Right kidney (tissue), 1 donor: ENCODE data around the gene ZIC5.
A peak's percentile ranks its signal among the peaks of the same experiment; 100 is the strongest.

Source experiments
- DNase-seq: peaks from one replicate; pipeline ENCODE4 v3.0.0-alpha.2; 2016

Gene ZIC5

DNA sequence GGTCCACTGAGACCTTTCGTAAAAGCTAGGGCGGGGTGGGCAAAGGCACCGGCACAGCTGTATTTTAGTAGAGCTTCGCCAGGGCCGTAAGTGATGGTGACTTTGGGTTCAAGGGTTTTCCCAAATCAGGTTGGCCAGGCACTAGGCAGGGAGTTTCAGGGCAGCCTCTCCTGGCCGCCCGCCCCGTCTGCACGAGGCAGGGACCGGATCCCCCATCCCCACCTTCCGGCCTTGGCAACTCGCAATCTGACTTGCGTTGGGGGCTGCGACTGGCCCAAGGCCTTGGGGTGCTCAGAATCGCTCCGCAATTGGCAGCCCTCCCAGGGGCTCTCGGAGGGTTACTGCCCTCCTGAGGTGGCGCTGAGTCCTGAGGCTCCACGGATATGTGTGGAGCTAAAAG lies 4.1 kb upstream of the ZIC5 start:
- peak; percentile 26 for DNase-seq

DNA sequence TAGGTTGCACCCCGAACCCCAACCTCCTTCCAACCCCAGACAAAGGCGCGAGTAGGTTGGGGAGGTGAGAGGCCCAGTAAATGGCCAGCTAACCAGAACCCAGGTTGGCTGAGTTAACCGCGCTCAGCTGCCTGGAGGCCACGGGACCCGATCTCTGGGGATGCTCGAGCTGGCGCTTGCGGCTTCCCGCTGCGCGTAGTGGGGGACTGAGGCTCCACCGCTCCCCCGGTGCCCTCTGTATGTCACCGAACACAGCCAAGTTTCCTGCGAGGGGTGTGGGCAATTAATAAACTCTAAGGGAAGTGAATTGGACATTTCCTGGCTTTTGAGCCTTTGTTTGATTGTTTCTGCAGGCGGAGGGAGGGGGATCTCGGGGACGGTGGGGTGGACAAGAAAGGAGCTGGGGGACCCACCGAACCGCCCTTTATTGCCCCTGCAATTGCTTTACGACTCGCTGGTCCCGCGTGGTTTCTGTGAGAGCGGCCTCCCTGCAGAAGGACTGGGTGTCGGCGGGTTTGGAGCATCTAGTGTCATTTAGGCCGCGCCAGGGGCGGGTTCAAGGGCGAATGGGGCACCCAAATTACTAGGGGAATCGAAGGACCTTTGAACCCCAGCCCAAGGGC lies 3.5 kb upstream of the ZIC5 start:
- DNase-seq, result peak; percentile 57

DNA sequence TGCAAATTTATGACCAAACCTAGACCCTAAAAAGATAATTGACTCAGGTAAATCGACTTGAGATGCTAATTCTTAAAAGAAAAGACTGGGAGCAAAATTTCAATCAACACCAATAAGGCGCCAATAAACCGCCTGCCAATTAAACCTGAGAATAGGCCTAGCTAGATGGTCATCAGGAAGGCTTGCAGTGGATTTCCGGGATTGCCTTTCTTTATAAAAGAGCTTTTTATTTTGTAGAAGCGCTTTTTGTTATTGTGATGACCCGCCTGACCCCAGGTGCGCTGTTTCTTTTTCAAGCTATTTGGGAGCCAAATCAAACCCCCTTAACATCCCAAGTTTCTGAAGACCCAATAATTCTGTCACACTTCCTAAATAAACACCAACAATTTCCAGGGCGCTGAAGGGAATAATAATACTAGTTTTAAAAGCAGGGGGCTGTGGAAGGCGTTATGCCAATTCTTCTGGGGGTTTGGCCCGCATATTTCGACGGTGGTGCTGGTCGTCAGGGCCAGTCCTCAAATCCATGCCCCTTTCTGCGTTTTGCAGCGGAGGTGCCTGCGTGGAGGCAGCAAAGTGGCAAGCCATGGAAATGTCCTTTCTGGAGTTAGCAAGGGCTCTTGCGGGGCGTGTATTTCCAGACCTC lies 2.9 kb upstream of the ZIC5 start:
- no peak for DNase-seq

DNA sequence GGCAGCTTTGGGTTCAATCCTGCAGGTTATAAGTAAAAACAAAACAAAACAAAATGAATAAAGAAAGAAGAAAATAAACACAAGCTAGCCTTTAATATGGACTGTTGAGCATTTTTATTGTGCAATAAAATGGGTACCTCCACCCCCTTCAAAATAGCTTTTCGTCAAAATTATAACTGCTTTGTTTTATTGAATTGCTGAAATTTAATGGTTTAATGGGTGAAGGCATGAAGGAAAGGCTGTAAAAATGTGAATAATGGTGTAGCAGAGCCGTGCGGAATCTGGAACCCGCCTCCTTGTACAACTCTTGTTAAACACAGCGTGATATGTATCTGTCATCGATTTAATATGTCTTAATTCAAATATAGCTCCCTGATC lies 2.2 kb upstream of the ZIC5 start:
- DNase-seq, result peak; percentile 42

DNA sequence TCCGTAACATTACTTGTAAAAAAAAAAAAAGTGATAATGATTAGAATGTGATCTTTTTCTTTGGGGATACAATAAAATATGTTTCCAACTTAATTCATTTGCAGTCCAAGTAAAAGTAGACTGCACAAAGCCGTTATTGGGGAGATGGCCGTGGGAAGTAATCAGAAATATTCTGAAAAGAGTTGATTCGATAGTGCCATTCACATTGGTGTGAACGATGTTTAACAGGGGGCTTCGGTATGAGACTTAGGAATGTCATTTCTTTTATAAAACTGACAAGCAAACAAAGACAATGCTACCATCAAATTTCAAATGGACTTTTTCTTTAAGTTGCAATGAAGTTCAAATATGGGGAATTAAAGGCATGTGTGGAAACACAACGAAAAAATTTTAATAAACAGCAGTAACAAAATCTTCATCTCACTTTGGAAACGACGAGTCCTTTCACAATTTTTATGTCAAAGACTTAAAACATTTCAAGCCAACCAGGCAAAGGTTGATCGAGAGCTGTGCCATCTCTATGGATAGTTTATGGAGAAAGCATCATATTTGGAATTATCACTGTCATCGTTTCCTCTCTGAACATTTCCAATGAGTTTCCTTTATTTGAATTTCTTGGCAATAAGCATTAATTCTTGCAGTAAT lies 1.7 kb upstream of the ZIC5 start:
- DNase-seq, result peak; percentile 55

DNA sequence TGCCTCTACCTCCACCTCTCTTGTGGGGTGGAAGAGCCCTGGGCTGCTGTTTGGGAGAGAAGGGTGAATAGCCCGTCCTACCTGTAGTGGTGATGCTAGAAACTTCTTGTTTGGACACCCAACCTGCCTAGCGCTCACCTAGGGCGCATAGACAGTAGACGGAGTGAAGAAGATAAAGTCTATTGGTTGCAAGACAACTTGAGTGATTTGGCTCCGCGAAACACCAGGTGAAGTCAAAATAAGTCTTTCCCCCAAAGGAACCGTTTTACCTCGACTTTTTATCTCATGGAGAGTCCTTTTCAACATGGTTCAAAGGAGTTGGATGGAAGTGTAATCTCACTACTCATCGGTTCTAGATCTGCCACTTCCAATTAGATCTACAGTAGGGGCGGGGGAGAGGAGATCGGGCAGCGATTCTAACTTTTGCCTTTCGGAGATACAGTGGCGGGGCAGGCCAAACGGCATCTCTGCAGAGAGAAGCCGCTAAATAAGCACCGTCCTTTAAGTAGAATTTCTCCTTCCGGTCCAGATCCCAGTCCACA lies 694 bp upstream of the ZIC5 start:
- peak; percentile 63 for DNase-seq

DNA sequence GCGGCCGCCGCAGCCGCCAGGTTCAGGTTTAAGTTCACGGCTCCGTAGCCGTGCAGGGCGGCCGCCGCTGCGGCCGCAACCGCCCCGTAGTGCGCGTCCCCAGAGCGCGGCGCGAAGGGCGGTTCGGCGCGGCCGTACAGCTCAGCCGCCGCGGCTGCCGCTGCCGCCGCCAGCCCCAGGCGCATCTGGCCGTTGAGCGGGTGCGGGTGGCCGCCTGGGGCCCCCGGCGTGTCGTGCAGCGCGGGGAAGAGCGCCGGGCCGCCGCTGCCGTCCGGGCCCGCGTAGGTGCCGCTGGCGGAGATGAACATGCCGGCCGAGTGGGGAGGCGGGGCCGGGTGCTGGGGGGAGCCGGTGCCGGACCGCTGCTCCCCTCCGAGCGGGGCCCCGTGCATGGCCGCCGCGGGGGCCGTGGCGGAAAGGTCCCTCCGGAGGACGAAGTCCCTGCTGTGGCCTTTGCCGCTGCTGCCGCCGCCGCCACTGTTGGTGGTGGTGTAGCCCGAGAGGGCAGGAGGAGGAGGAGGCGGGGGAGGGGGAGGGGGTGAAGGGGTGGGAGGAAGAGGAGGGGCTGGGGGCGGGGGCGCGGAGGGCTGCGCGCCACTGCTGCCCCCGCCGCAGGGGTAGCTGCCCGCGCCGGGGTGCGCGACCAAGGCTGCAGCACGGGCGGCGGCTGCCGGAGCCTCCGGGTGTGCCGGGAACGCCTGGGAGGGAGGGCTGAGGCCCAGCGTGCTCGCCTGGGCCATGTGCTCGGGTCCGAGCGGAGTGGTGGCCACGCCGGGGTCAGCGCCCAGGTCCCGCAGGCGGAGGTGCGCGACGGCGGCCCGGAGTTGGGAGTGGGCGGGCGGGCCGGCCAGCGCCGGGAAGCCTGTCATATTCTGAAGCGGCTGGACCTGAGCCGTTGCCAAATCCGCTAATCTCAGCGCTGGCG lies 654 bp downstream of the ZIC5 start:
- peak; percentile 74 for DNase-seq

DNA sequence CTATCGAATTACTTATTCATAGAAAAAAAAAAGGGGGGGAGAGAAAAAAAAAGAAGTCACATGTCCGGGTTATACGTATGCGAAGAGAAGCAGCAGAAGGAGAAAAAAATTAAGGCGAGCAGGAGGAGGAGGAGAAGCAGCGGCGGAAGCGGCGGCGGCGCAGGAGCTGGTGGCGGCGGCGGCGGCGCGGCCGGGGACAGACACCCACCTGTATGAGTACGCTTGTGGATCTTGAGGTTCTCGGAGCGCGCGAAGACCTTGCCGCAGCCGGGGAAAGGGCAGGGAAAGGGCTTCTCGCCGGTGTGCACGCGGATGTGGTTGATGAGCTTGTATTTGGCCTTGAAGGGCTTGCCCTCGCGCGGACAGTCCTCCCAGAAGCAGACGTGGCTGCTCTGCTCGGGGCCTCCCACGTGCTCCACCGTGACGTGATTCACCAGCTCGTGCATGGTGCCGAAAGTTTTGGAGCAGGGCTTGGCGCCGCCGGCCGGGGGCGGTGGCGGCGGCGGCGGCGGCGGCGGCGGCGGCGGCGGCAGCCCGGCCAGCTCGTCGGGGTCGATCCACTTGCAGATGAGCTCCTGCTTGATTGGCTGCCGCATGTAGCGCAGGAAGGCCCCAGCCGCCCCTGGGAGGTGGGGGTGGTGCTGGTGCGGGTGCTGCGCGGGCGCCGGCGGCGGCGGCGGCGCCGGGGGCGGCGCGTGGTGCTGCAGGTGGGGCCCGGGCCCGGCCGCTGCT lies 1.5 kb downstream of the ZIC5 start:
- DNase-seq, result peak; percentile 82

DNA sequence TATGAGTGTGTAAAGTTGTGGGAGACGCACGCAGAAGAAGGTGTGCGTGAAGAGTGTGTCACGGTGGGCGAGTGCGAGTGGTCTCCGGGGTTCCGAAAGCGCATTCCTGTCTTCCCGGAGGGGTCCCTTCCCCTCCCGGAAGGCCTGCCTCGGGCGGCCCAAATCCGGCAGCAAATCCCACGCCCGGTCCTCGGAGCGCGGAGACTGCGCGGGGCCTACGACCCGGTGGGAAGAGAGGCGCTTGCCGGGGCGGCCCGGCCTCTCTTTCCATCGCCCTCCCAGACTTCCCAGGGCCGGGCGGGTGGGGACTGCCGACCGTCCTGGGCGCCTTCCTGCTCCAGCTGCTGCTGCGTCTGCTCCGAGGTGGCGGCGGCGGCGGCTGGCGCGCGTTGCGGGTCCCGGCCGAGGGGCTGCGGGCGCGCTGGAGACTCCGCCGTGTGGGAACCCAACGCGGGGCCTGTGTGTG lies 2.1 kb downstream of the ZIC5 start:
- no peak for DNase-seq

DNA sequence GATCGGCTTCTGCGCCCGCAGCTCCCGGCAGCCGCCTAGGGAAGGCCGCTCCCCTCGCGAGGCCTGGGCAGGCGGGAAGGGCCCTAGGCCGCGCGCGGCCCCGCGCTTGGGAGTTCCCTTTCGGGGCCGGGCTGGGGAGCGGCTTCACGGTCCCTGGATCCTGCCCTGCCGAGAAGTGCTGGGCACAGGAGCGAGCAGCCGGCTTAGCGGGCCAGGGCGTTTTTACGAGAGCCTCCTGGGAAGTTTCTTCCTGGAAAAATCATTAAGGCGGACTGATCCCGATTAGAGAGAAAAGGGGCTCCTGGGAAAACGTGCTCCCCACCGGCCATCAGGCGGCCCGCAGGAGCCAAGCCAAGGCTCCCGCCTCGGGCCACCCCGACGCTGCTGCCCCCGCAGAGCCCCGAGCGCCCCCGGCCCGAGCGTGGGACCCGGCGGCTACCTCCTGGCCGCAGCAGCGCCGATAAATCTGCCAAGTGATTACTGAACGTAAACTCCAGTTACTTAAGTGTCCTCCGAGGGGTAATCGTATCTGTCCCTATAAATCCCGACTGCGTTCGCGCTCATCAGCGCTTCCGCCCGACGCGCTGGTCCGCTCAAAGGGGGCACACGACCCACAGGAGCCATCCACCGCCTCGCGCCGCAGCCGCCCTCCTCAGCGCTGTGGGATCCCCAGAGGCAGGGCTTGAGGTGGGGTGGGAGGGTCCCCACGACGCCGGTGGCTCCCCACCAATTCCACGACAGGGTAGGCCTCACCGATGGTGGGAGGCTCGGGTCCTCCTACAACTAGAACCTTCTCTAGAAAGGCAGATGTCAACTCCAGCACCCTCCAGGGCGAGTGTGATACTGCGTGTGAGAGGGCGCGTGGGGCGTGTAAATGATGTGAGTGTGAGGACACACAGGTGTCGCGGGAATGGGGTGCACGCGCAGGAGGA lies 2.8 kb downstream of the ZIC5 start:
- DNase-seq, result peak; percentile 75

DNA sequence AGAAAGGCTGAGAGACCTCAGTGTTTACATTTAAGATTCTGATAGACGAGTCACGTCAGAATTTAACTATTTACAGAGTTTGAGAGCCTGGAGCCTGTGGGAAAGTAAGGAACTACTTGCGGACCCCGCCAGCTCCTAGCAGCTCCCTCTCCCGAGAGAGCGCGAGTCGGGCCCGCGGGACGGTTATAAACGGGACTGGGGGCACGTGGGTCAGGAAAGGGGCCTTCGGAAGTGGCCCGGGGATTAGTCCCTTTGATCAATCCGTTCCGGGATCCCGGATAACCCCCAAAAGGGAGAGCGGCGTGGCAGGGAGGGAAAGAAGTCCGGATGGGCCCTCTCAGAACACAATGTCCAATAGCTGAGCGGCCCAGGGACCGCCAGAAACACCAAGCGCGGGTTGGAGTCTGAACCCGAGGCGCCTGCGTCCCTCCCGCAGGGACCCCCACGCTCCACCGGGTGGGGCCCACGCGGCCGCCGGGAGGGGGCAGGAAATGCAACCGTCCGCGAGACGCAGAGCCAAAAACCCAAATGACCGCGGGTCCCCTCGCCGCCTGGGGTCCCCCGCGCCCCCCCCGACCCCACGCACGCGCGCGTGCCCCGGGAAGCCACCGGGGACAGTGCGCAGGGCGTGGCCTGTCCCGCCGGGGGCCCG lies 3.6 kb downstream of the ZIC5 start:
- DNase-seq, result peak; percentile 69

DNA sequence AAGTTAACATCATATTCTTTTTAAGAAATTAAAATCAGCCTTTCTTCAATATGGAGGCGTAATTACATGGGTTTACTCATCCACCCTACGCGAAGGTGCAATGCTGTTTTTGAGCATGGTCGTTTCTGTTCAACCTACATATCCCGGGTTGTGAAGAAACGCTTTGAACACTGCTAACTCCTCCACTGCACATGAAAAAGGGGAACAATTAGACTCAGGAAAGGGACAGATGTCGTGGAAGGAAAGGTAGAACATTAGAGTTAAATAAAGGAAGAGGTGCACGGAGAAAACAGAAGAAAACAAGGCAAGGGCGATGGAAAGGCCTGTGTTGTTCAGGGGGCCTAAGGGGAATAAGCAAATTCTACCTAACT lies 4.1 kb downstream of the ZIC5 start:
- no peak for DNase-seq

DNA sequence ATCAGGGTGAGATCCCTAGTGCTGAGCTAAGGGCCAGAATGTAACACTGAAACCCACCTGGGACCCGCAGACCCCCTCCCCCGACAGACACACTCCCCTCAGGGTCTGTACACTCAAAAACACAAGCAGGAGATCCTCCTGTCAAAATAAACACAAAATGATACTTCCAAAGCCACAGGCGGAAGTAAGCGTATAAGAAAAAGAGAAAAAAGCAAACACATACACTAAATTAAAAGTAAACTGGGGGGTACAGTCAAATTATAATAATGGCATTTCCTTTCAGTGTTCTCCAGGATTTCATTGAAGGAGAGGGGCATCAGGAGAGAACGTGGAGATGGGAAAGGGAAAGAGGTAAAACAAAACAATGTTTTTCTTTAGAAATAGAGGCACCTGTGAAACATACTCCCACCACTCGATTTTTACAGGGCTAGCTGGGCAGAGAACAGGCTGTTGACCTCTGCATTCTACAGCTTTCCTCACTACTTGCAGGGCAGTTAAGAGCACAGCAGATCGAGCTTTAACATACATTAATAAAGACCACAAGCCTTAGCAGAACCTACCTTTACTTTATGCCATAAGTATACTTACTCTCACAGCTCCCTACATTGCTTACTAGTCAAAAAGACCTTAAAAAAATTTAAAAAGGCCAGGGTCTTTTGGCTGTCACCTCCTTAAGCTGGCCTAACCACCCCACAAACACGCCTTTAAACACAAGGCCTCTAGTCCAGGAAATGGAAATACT lies 5.3 kb downstream of the ZIC5 start:
- peak; percentile 13 for DNase-seq

DNA sequence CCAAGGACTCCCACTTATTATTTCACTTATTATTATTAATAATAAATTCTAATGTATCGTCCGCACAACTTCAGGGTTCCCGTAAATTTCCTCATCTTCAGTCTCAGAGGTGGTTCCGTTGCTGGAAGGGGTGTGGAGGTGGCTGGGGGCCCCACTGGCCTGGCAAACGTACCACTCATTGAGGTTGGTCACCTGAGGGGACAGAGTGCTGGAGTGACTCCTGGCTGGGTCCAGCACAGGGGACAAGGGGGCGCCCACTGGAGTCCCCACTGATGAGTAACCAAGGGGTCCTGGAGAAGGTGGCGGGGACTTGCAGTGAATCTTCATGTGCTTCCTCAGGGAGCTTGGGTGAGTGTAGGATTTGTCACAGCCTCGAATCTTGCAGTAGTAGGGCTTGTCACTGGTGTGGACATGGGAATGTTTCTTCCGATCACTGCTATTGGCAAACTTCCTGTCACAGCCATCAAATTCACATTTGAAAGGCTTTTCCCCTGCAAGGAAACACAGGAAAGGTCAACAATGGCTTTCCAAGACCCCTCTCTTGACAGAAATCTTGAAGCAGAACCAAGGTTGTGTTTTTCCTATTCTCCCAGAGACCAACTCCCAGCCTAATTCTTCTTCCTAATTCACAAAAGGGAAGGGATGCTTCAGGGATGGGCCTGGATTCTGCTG lies 6.1 kb downstream of the ZIC5 start:
- DNase-seq, result no peak

DNA sequence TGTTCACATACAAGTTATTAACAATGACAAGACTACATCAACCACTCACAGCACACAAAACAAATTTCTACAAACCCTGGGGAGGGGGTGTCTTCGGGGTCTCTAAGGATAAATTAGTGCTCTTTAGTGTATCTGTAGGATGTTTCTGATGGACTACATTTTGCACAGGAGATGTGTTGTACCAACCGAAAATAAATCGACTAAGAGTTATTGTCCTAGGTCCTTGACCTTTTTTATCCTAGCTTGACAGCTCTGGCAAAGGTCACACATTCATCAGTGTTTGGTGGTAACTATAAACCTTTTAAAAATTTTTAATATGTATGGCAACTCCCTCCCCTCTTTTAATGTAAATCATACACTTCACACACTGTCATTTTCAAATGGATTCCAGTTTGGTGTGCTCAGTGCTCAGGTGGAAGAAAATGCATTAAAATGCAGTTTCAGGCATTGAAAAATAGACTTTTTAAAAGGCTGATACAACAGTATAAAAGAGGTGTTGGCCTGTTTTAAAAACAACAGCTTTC lies 7.7 kb downstream of the ZIC5 start:
- DNase-seq, result no peak

DNA sequence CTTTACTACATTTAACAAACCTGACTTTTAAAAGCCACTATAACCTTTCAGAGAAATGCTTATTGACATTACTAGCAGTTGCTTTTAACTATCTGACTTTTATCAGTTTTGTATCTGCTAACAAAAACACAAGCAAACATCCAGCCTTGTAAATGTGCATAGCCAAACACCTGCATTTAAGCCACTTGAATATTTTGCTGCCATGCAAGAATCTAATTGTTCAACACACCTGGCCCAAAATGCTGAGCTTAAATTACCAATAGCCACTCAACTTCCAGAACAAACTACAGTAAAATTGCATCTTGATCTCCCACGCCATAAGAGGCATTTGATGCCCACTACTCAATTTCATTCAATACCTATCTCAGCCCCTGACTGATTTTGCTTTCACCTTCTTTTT lies 9.3 kb downstream of the ZIC5 start:
- no peak for DNase-seq

DNA sequence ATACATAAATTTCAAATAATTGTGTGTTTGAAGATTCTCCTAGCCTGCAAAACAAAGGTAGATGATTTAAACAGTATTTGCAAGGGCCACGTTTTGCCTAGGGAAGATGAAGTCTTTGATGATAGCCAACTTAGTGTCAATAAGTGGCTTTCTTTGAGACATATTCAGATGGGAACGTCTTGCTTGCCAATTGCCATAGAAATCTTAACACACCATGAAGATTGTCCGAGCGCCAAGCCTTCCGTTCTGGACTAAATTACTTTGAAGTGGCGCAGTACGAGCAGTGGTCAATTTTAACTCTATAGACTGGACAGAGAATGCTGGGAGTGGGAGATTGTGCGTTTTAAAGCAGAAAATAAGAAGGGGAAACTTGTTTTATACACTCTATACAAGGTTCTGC lies 9.9 kb downstream of the ZIC5 start:
- DNase-seq, result no peak

DNA sequence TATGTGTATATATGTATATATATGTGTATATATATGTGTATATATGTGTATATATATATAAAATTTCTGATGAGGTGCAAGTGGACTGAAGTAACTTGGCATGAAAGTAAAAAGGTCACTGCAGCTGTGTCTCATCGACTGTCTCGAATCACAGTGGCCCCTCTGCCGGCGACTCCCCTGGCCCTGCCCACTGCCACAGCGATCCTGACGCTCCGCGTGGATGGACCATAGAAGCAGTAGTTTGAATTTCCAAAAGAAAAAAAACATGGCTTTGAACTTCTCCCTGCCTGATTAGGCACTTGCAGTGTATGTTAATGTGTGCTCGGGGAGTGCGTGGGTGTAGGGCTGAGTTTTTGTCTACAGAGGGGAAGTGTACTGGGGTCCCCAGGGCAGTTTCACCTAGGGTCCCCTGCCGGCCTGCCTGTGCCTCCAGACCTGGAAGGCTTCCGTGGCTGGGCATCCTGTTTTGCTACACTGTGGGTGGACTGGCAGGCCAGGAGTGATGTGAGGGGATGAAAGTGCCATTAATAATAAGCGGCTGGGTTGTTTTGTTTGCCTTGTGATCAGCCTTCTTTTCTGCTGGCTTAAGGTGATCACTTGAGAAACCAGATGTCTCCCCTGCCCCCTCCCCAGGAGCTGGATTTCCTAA lies 10.8 kb downstream of the ZIC5 start:
- peak; percentile 21 for DNase-seq
